A549 (cell line): ENCODE results near the gene KRIT1.

Experiments
- CEBPB ChIP-seq, 2 experiments: fragments of >200 bp in 1 of 2; sonication (Bioruptor Twin) in 1 of 2; formaldehyde crosslinking in 1 of 2; IDR thresholded peaks; 2 replicates each; pipeline ENCODE4 v1.6.1; 2012 to 2016
- CTCF ChIP-seq: fragments of >200 bp; sonication (Bioruptor Twin); formaldehyde crosslinking; IDR thresholded peaks from 3 replicates; pipeline ENCODE4 v1.5.1; 2016
- JUN ChIP-seq, 2 experiments: fragments of >200 bp; sonication (Bioruptor Twin); formaldehyde crosslinking; IDR thresholded peaks; 2 replicates in 1 of 2; 3 replicates in 1 of 2; pipeline ENCODE4 v1.6.1; 2016 to 2017
- NR3C1 ChIP-seq: fragments of >200 bp; sonication (Bioruptor Twin); formaldehyde crosslinking; IDR thresholded peaks from 3 replicates; pipeline ENCODE4 v1.6.1; 2017
- PHF8 ChIP-seq: fragments of 200-600 bp; sonication (generic); IDR thresholded peaks from 2 replicates; pipeline ENCODE4 v1.6.1; 2016; ENCODE audit warnings: low read depth, mild to moderate bottlenecking, antibody characterized with exemption, moderate library complexity, borderline replicate concordance
- POLR2AphosphoS2 ChIP-seq: conservative IDR thresholded peaks from 2 replicates; pipeline ENCODE4 v1.6.1; 2012; ENCODE audit warnings: low read length, improper control_type of control experiment, inconsistent platforms
- RAD21 ChIP-seq, 2 experiments: fragments of >200 bp in 1 of 2; sonication (Bioruptor Twin) in 1 of 2; formaldehyde crosslinking in 1 of 2; IDR thresholded peaks in 1 of 2; conservative IDR thresholded peaks in 1 of 2; 2 replicates in 1 of 2; 3 replicates in 1 of 2; pipeline ENCODE4 v1.6.1; 2012 to 2018; ENCODE audit warnings: inconsistent platforms in 1 of 2
- REST ChIP-seq: fragments of 200-600 bp; sonication (generic); IDR thresholded peaks from 2 replicates; pipeline ENCODE4 v1.6.1; 2016; ENCODE audit warnings: antibody characterized with exemption, mild to moderate bottlenecking, moderate library complexity
- SMC3 ChIP-seq: fragments of >200 bp; sonication (Bioruptor Twin); formaldehyde crosslinking; IDR thresholded peaks from 3 replicates; pipeline ENCODE4 v1.6.1; 2018; ENCODE audit warnings: inconsistent platforms

GRCh38 chr7:92281031-92281430 lies 35.3 kb upstream of the KRIT1 start:
- no peak for TF ChIP-seq JUN (IDR thresholded peaks at IDR 0.05)
- no peak for TF ChIP-seq SMC3
- no peak for TF ChIP-seq PHF8
- no peak for TF ChIP-seq REST
- no peak for TF ChIP-seq CEBPB (IDR thresholded peaks at IDR 0.05)
- TF ChIP-seq CTCF = no peak
- no peak for TF ChIP-seq NR3C1
- no peak for TF ChIP-seq RAD21 (conservative IDR thresholded peaks at IDR 0.05 in 1 of 2, IDR thresholded peaks at IDR 0.05 in 1 of 2)
- no peak for TF ChIP-seq POLR2AphosphoS2
